ENCODE measurements around the gene EAF2. TPM values are rescaled to one million over a fixed set of nuclear protein-coding genes. Genes with fewer than 3 reads are reported as not detected.

Gene EAF2
- total RNA-seq, 1 donor from 2014 or later, result 3.3 TPM

DNA sequence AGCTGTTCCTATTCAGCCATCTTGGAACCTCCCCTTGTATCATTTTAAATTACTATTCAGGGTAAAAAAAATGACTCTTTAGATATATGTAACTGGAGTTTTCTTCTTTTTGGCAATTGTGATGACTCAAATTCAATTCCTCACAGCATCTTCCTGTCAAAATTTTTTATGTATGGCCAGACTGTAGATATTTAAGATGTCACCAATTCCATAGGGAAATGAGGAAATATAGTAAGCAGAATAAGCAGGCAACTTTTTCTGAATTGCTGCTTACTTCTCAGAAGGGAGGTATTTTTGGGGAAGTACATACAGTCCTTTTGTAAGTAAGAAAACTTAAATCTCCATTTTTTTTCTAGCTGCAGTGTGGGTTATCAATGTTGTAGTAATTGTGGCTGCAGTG is 28.8 kb downstream of the EAF2 start:
- ATAC-seq, result no peak

DNA sequence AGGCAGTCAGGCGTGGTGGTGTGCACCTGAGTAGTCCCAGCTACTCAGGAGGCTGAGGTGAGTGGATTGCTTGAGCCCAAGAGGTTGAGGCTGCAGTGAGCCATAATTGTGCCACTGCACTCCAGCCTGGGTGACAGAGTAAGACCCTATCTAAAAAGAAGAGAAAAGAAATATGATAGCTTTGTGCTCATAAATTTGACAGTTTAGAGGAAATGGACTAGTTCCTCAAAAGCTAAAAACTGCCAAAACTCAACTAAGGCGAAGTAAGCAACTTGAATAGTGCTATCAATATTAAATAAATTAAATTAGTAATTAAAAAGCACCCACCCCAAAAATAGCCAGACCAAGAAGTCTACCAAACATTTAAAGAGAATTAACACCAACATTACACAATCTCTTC is 34.7 kb downstream of the EAF2 start:
- no peak for ATAC-seq

DNA sequence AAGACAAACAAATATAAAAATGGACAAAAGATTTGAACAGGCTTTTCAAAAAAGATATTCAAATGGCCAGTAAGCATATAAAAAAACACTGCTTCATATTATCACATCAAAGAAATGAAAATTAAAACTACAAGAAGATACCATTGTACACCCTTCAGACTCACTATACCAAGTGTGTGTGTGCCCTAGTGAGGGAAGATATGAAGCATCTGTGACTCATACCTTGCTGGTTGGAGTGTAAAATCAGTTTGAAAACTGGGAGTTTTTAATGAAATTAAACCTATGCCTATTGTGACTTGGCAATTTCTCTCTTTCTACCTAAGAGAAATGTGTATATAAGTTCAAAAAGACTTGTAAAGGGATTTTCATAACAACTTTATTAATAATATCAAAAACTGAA is 35.7 kb downstream of the EAF2 start:
- ATAC-seq, result no peak

DNA sequence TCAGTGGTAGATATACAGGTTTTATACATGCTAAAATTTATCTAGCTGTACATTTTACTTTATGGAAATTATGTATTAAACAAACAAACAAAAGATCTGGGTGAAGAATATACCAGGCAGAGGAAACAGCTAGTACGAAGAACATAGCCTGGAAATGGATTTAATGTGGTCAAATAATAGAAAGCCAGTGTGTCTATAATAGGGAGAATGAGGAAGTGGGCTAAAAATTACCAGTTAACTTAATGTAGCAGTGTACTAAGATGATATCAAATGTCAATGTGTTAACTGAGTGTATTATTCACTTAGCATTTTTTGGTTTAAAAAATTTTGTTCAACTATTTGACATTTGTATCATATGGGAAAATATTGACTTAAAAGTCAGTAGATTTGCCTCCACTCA is 36.4 kb downstream of the EAF2 start:
- no peak for ATAC-seq

DNA sequence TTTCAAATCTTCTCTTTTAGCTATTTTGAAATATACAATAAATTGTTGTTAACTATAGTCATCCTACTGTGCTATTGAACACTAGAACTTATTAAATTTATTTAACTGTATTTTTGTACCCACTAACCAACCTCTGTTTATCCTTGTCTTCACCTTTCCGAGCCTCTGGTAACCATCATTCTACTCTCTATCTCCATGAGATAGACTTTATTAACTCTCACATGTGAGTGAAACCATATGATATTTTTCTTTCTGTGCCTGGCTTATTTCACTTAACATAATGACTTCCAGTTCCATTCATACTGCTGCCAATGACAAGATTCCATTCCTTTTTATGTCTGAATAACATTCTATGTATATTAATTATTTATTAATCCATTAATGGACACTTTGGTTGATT is 43.4 kb downstream of the EAF2 start:
- ATAC-seq, result no peak

DNA sequence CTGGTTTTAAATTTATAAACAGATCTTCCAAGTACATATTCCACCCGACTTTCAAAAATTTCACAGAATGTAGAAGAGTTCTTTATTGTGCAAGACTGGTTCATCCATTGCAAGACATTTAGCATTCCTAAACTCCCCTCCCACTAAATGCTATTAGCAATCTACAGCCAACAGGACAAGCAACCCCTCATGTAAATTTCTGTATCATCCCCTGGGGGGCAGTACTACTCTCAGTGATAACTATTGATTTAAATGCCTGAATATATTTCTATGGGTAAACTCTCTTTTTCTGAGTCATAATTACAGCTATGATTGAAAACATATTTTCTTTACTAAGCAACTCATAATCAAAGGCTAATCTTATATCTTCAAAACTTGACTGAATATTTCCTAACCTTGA is 48.5 kb downstream of the EAF2 start:
- ATAC-seq, result peak; percentile 26

DNA sequence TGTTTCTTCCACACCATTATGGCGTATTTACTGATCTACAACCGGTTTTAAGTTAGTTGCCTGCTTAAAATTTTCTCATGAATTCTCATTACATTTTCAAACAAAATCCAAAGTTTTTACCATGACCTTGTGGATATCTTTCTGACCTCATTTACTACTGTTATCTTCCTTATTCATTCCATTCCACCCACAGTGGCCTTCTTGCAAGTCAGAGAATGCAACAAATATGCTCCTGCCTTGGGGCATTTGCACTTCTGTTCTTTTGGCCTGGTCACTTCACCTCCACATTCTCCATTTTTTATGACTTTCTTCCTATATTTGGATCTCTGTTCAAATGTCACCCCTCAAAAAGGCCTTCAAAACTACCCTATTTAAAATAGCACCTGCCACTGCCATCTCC is 50.4 kb downstream of the EAF2 start:
- ATAC-seq, result no peak

DNA sequence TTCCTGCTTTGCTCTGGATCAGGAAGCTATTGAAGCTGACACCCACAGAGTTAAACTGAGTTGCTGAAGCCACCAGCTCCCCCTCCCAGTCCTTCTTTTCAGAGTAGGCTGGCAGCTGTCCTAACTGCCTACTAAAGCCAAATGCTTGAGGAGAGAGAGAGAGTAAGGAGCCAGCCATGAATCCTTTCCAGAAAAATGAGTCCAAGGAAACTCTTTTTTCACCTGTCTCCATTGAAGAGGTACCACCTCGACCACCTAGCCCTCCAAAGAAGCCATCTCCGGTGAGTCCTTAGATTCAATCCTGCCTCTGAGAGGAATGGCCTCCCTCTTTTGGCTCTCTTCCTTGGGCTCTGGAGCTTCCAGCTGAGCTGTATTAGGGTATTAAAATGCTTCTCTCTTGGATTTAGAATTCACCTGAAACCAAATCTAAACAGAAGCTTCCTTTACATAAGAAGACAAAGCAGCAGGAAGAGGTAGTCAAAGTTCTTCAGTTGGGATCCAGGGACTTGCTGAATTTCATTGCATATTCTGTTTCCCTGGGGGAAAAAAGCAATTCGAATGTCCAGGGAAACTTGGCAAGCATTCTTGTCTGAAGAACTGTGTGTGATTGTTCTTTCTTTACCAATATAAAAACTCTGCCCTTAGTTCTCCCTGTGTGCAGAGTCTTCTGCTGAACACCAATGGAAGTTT is 59.4 kb downstream of the EAF2 start, which contains the start of gene SLC15A2:
Gene SLC15A2, plus strand, starts transcription at position 101 of the 690 bp plus-strand sequence. Its CDS starts 76 bp downstream, at position 177.
- peak; percentile 33 for ATAC-seq

DNA sequence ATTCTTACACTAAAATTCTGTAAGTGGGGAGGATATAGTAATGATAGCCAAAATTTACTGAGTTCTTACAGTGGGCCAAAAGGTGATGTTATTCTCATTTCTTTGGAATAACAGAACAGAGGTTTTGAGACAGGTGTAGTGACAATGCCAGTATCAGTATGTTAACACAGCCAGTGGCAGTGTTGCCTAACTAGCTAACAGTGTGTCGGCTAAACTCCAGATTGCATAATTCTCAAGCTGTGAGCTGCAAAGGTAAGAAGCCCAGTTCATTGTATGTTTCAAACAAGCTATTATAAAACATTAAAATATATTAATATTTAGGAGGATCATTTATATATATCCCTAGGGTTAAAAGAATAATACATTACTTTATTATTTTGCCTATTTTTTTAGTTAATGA is 60.1 kb downstream of the EAF2 start:
- ATAC-seq, result peak; percentile 78

DNA sequence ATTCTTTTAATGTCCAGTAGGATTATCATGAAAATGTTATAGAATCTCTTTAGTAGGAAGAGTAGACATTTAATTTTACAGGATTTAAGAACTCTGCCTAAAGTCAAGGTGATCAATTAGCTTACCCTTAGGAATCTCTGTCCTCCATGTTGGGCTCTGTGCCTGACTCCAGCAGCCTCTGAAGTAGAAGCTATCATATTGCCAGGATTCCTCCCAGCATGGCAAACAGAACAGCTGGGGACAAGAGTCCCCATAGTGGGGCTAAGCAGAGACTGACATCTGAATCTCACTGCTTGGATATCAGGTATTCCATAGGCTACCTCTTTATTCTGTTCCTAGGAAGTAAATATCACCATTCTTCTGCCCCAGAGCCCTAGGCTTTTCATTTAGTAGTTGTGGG is 60.7 kb downstream of the EAF2 start:
- no peak for ATAC-seq

DNA sequence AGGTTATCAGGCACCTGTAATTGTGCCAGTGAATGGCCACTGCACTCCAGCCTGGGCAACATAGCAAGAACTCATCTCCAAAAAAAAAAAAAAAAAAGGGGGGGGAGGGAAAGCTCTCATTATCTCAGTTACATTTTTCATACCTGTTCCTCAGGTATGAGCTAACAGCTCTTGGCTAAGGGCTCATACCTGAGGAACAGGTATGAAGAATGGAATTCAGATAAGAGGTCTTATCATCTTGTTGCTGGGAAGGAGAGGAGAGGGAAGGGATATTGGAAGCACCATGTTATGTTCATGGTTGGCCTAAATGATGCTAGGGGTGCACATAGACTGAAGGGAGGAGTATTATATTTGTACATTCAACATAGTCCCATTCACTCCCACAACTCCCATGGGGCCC is 61.8 kb downstream of the EAF2 start:
- ATAC-seq, result no peak

DNA sequence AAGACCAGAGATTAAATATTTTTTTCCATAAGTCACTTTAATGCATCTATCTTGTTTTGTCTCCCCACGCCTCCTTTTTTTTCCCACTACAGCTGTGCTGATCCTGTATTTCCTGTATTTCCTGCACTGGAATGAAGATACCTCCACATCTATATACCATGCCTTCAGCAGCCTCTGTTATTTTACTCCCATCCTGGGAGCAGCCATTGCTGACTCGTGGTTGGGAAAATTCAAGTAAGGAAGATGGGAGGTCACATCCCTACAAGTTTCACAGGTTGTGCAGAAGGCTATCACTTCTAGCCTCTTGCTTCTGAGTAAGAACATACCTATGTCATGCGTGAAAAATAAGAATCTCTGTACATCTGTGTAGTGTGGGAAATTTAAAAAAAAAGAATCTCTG is 62.3 kb downstream of the EAF2 start:
- no peak for ATAC-seq

DNA sequence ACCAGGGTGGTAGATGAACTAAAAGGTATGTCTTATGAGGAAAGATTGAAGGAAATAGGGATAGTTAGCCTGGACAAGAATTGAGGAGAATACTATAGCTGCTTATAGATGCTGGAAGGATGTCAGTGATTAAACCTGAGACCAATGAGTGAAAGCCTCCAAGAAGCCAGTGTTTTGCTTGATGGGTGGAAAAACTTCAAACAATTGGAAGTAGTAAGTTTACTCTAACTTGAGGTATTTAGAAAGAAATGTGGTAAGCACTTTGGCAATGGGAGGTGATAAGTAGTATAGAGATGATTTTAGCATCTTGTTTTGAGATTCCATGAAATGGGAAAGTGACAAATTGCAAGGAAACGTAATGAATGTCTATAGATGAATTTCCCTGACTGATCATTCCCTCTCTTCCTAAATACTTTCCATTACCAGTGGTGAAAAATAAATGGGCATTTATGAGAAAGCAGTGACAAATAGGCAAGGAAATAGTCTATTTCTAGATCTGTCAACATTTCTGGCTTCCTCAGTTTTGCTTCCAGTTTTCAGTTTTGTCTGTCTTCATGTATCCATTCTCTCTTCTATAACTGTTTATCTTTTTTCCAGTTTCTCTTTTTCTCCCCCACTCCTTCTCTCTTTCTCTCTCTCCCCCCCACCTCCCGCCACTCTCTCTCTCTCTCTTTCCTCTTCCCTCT is 78.4 kb downstream of the EAF2 start:
- ATAC-seq, result no peak

DNA sequence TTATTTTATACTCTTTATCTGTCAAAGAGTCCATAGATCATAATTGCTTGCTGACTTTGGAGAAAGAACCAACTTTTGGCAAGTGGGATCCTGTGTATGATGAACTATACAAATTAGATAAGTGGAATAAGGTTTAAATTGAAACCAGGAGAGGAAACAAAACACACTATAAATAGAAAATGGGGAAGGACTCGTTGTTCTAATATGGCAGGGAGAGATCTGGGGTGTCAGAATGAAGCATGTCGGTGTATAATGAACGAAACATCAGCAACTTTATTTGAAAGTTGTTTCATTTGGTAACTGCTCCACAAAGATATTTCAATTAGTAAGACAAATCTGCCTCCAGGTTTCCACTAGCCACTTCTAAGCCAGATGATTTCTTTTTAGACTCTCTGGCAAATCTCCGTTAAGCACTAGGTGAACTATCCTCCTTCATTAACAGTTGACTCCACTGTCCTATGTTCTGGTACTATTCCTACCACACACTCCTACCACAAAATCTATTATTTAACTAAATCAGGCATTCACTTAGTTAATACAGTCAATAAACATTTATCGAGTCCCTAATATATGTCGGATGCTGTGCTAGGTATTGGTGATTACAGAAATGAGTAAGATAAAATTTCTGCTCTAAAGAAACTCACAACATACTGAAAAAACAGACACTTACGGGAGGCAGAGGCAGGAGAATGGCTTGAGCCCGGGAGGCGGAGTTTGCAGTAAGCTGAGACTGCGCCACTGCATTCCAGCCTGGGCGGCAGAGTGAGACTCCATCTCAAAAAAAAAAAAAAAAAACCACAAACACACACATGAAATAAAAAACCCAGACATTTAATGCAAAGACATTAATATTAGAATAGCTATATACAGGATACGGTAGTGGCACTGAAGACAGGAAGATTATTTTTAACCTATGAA is 79.3 kb downstream of the EAF2 start:
- ATAC-seq, result no peak

DNA sequence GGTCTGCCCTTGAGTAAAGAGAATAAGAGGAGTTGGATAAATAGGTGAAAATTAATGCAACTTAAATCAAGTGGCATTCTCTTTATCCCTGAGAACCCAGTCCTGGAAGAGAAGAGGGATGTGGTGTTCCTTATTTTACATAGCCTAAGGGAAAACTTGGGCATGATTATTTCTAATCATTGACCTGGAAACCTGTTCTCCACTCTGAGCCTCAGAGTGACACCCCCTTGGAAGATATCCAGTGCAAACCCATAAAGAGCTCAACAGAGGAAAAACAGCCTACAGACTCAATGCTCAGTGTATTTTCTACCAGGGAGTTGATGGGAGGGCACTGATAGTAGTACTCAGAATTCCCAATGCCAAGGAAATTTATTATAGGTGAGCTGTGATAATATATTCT is 81.2 kb downstream of the EAF2 start:
- no peak for ATAC-seq

DNA sequence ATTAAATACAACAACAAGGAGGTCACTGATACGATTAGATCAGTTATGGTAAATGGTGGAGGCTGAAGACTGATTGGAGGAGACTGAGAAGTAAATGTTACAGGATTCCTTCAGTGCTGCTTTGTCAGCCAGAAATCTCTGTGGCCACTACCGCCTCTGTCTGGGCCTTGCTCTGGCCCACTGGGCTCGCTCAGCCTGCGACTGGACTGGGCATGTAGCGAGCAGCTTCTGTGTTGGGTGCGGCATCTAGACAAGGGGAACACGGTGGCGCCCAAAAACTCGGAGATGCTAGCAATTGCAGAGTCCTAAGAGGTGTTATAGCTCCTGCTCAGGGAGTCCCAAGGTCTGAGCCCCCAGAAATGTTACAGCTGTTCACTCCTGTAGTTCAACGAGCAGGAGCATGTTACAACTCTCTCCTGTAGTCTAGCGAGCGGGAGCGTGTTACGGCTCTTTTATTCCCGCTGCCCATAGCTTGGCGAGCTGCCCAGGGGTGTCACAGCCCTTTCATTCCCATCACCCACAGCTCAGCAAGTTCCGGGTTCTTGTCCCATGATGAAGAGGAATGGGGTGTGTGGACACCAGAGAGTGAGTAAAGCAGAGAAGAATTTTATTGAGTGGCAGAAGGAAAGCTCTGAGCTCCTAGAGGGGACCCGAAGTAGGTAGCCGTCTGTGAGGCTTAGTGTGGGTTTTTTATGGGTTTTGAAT is 83.9 kb downstream of the EAF2 start:
- peak; percentile 97 for ATAC-seq

DNA sequence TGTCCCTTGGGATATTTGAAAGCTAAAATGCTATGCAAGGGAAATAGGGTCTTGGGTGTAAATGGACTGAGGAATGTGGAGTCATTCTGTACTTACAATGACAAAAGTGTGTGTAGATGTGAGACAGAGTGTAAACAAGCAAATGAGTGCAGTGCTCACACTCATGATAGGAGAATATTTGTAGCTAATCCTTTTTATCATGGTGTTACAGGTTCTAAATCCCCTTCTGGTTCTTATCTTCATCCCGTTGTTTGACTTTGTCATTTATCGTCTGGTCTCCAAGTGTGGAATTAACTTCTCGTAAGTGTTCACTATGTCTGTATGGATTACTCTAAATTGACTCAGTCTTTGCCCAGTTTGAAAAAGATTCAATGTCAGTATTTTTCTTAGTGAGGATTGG is 89.7 kb downstream of the EAF2 start:
- no peak for ATAC-seq

DNA sequence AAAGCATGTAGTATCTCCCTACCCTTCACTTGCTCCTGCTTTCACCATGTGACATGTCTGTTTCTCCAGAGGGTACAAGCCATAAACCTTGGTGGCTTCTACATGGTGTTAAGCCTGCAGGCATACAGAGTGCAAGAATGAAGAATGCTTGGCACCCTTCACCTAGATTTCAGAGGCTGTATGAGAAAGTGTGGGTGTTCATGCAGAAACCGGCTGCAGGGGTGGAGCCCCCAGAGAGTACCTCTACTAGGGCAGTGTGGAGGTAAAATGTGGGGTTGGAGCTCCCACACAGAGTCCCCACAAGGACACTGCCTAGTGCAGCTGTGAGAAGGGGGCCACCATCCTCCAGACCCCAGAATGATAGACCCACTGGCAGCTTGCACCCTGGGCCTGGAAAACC is 91.4 kb downstream of the EAF2 start:
- no peak for ATAC-seq
